Measurements from ENCODE around the gene NTHL1.

- TF ChIP-seq CBX5 (IDR thresholded peaks at IDR 0.05; ENCODE audit: borderline replicate concordance, low read depth) (no peak), BRCA1 (IDR thresholded peaks at IDR 0.05) (no peak), BRCA1 (CRISPR knock-in tag; IDR thresholded peaks at IDR 0.05) (no peak), ZBTB9 (CRISPR knock-in tag; IDR thresholded peaks at IDR 0.05) (no peak), ZNF717 (CRISPR knock-in tag; IDR thresholded peaks at IDR 0.05) (no peak), CEBPB (tag; IDR thresholded peaks at IDR 0.05) (no peak), MTA3 (IDR thresholded peaks at IDR 0.05; ENCODE audit: borderline replicate concordance) (no peak), MAZ (CRISPR knock-in tag; conservative IDR thresholded peaks at IDR 0.05 in 1 of 2, IDR thresholded peaks at IDR 0.05 in 1 of 2) (no peak; a peak in 1 of 4 replicates), POLR2AphosphoS2 (IDR thresholded peaks at IDR 0.05; ENCODE audit: low read length) (no peak)
These were observed 14.4 kb downstream of the NTHL1 start for GRCh38 chr16:2033057-2033908.

All from K562 (cell line).